ENCODE results near the gene WDR11. TPM values are rescaled to one million over a fixed set of nuclear protein-coding genes. Genes with fewer than 3 reads are reported as not detected.

Gene WDR11
- total RNA-seq, 1 donor = 87.2 TPM

DNA sequence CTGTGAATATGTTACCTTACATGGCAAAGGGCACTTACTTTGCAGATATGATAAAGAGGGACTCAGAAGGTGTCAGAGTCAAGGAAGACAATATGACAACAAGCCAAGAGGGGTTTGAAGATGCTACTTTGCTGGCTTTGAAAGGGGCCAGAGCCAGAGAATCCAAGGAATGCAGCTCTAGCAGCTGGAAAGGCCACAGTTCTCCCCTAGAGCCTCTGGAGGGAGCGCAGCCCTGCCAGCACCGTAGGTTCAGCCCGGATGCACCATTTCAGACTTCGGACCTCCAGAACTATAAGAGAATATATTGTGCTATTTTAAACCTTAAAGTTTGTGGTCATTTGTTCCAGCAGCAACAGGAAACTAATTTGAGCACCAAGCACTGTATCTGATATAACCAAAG, 32.9 kb upstream of the WDR11 start:
- H3K4me3 ChIP-seq (ENCODE audit: insufficient read depth, low read length) = no peak overlapping the region
- no peak overlapping the region for H2AFZ ChIP-seq (ENCODE audit: low read length)
- H3K27ac ChIP-seq (ENCODE audit: low read depth, low read length) = no peak overlapping the region
- H3K27me3 ChIP-seq (ENCODE audit: insufficient read depth, low read length) = no peaks in the 10 kb centered on the region
- H3K79me2 ChIP-seq (ENCODE audit: insufficient read depth, low read length) = no peaks in the 10 kb centered on the region
- TF ChIP-seq, protein P1, sequence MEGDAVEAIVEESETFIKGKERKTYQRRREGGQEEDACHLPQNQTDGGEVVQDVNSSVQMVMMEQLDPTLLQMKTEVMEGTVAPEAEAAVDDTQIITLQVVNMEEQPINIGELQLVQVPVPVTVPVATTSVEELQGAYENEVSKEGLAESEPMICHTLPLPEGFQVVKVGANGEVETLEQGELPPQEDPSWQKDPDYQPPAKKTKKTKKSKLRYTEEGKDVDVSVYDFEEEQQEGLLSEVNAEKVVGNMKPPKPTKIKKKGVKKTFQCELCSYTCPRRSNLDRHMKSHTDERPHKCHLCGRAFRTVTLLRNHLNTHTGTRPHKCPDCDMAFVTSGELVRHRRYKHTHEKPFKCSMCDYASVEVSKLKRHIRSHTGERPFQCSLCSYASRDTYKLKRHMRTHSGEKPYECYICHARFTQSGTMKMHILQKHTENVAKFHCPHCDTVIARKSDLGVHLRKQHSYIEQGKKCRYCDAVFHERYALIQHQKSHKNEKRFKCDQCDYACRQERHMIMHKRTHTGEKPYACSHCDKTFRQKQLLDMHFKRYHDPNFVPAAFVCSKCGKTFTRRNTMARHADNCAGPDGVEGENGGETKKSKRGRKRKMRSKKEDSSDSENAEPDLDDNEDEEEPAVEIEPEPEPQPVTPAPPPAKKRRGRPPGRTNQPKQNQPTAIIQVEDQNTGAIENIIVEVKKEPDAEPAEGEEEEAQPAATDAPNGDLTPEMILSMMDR (IDR thresholded peaks at IDR 0.05; ENCODE audit: extremely low read depth, low read depth, low read length) = no peak
- no peaks in the 10 kb centered on the region for H3K36me3 ChIP-seq (ENCODE audit: insufficient read depth, low read length)
- H3K4me2 ChIP-seq (ENCODE audit: insufficient read depth, low read length) = no peak overlapping the region
- no peaks in the 10 kb centered on the region for H3K4me1 ChIP-seq (ENCODE audit: insufficient read depth, low read length)
- no peak for DNase-seq (ENCODE audit: insufficient read length, low spot score, missing footprints)
- H4K20me1 ChIP-seq (ENCODE audit: insufficient read depth, low read length) = no peaks in the 10 kb centered on the region
- H3K9me3 ChIP-seq (ENCODE audit: low read depth, low read length) = no peaks in the 10 kb centered on the region

DNA sequence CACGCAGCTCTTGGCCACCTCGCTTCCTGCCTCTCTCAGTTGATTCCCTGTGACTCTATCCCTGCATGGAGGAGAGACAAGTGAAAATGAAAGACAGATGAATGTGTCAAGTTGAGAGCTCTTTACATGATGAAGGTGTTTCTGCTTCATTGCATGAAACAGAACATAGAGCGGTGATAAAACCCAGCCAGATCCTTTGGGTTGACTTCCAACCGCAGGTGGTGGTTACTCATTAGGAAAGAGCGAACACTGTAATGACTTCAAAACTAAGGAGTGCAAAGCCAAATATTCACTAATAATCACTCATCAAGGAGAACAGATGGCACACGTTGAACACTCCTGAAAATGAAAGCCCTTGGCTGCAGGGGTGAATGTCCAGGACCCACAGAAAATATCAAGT, 31.8 kb upstream of the WDR11 start:
- Histone ChIP-seq H2AFZ (ENCODE audit: low read length) (no peak overlapping the region), H3K27ac (ENCODE audit: low read depth, low read length) (no peak overlapping the region), H3K79me2 (ENCODE audit: insufficient read depth, low read length) (no peaks in the 10 kb centered on the region), H3K36me3 (ENCODE audit: insufficient read depth, low read length) (no peaks in the 10 kb centered on the region), H3K4me1 (ENCODE audit: insufficient read depth, low read length) (no peaks in the 10 kb centered on the region), H3K27me3 (ENCODE audit: insufficient read depth, low read length) (no peaks in the 10 kb centered on the region), H3K4me2 (ENCODE audit: insufficient read depth, low read length) (no peak overlapping the region), H3K4me3 (ENCODE audit: insufficient read depth, low read length) (no peak overlapping the region), H3K9me3 (ENCODE audit: low read depth, low read length) (no peaks in the 10 kb centered on the region), H4K20me1 (ENCODE audit: insufficient read depth, low read length) (no peaks in the 10 kb centered on the region)
- TF ChIP-seq, protein P1 (IDR thresholded peaks at IDR 0.05; ENCODE audit: extremely low read depth, low read depth, low read length) = no peak
- DNase-seq (ENCODE audit: insufficient read length, low spot score, missing footprints) = no peak

DNA sequence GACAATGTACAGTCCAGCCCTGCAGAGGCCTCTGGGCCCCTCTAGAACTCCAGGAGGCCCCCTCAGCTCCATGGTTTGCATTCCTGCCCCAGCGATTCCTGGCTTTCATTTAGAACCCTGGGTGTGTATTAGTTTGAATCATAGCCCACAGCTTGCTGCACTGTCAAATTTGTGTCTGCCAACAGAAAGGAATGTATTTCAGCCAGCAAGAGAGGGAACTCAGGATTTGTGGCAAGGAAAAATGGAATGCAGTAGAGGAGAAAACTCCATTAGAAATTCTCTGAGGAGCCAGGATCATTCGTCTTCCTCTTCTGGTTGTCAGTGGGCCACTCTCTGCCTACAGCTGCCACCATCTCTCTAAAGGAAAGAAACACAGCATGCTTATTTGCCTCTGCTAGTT, 27.9 kb upstream of the WDR11 start:
- H3K27me3 ChIP-seq (ENCODE audit: insufficient read depth, low read length) = no peaks in the 10 kb centered on the region
- H3K36me3 ChIP-seq (ENCODE audit: insufficient read depth, low read length) = no peaks in the 10 kb centered on the region
- TF ChIP-seq, protein P1 (IDR thresholded peaks at IDR 0.05; ENCODE audit: extremely low read depth, low read depth, low read length) = no peak
- H3K4me3 ChIP-seq (ENCODE audit: insufficient read depth, low read length) = no peak overlapping the region
- H2AFZ ChIP-seq (ENCODE audit: low read length) = no peak overlapping the region
- no peaks in the 10 kb centered on the region for H3K4me1 ChIP-seq (ENCODE audit: insufficient read depth, low read length)
- no peaks in the 10 kb centered on the region for H4K20me1 ChIP-seq (ENCODE audit: insufficient read depth, low read length)
- H3K9me3 ChIP-seq (ENCODE audit: low read depth, low read length) = no peaks in the 10 kb centered on the region
- no peak overlapping the region for H3K4me2 ChIP-seq (ENCODE audit: insufficient read depth, low read length)
- no peak for DNase-seq (ENCODE audit: insufficient read length, low spot score, missing footprints)
- no peaks in the 10 kb centered on the region for H3K79me2 ChIP-seq (ENCODE audit: insufficient read depth, low read length)
- H3K27ac ChIP-seq (ENCODE audit: low read depth, low read length) = no peak overlapping the region

DNA sequence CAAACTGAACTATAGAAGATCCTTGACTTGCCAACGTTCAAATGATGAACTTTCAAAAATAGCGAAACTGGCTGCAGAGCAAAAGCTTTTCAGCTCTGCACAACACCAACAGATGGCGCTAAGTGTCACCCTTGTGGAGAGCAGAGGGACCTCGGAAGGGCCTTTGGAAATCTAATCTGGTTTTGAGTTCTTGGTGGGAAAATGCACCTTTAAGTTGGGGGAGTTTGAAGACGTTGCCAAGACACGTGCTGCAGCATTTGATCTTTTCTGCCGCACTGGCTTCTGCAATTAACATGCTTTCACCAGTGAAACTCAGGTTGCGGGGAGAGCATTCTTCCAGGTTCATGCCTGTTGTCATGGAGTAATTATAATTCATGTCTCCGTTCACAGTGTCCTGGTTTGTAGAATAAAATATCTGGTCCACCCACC, 26.3 kb upstream of the WDR11 start:
- H3K27me3 ChIP-seq (ENCODE audit: insufficient read depth, low read length) = no peaks in the 10 kb centered on the region
- DNase-seq (ENCODE audit: insufficient read length, low spot score, missing footprints) = no peak
- H3K27ac ChIP-seq (ENCODE audit: low read depth, low read length) = no peak overlapping the region
- H3K79me2 ChIP-seq (ENCODE audit: insufficient read depth, low read length) = no peaks in the 10 kb centered on the region
- H3K36me3 ChIP-seq (ENCODE audit: insufficient read depth, low read length) = no peaks in the 10 kb centered on the region
- H3K9me3 ChIP-seq (ENCODE audit: low read depth, low read length) = no peaks in the 10 kb centered on the region
- H2AFZ ChIP-seq (ENCODE audit: low read length) = no peak overlapping the region
- H3K4me2 ChIP-seq (ENCODE audit: insufficient read depth, low read length) = no peak overlapping the region
- no peak overlapping the region for H3K4me3 ChIP-seq (ENCODE audit: insufficient read depth, low read length)
- H3K4me1 ChIP-seq (ENCODE audit: insufficient read depth, low read length) = no peaks in the 10 kb centered on the region
- TF ChIP-seq, protein P1 (IDR thresholded peaks at IDR 0.05; ENCODE audit: extremely low read depth, low read depth, low read length) = peak; percentile 41
- H4K20me1 ChIP-seq (ENCODE audit: insufficient read depth, low read length) = no peaks in the 10 kb centered on the region

Measured in osteoblast (primary cell).